IPS-18a (cell line): ENCODE data around the gene PARP6.

Experiments used
- H3K27ac ChIP-seq: one replicate; pipeline ENCODE4 v1.5.1; 2013; ENCODE audit warnings: low read length
- H3K27me3 ChIP-seq: one replicate; pipeline ENCODE4 v1.6.1; 2013; ENCODE audit warnings: mild to moderate bottlenecking, low read length; ENCODE audit not compliant: control insufficient read depth, insufficient read depth
- H3K36me3 ChIP-seq: one replicate; pipeline ENCODE4 v1.6.1; 2013; ENCODE audit warnings: low read depth, low read length; ENCODE audit not compliant: control insufficient read depth
- H3K4me1 ChIP-seq: one replicate; pipeline ENCODE4 v1.6.1; 2013; ENCODE audit warnings: low read depth, low read length; ENCODE audit not compliant: control insufficient read depth
- H3K4me3 ChIP-seq: one replicate; pipeline ENCODE4 v1.5.1; 2013; ENCODE audit warnings: low read length
- H3K9ac ChIP-seq: one replicate; pipeline ENCODE4 v1.6.1; 2013; ENCODE audit warnings: mild to moderate bottlenecking, low read length, moderate library complexity
- H3K9me3 ChIP-seq: one replicate; pipeline ENCODE4 v1.6.1; 2013; ENCODE audit warnings: low read depth, low read length; ENCODE audit not compliant: control insufficient read depth

The PARP6 gene

DNA sequence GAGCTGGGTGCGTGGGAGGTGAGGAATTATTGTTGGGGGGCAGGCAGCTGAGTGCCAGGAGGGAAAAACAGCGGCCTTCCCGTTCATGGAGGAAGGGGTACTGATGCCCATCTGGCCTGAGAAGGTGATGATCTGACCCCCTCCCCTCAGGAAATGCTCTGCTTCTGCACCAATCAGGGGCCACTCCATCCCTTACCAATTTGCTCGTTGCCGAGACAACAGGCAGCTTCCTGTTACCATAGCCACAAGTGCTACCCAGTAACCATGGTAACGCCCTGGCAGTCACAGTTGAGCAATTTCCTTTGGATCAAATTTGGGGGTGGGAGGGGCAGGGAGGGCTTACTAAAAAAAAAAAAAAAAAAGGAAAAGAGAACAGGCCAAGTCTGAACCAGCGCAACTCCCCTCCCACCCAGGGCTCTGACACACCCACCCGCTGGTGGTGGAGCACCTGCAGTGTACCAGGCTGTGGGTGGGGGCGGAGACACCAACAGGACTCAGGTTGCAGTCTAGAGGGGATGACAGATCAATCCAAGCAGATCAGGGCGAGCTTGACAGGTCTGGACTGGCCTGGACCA, 33.9 kb upstream of the PARP6 start:
- Histone ChIP-seq H3K4me1 (no peaks in the 10 kb centered on the region), H3K9me3 (no peaks in the 10 kb centered on the region)

DNA sequence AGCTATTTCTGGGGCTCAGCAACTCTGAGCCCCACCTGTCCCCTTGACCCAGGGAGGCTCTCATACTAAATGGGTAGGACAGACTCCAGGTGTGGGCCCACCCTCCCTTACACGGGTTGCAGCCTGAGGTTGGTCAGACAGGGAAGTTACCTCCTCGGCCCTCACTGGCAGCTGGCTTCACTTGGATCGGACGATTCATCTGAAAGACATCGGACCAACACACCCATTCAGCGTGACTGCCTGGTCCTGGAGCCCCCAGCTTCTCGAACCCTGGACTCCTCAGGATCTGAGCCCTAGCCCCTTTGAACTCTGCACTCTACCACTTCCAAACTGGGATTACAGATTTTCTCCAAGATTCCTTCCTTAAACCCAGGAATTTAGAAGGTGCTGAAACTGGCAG, 32.2 kb upstream of the PARP6 start:
- H3K27me3 ChIP-seq = no peaks in the 10 kb centered on the region
- H3K4me1 ChIP-seq = no peaks in the 10 kb centered on the region
- H3K4me3 ChIP-seq = no peak overlapping the region
- H3K9ac ChIP-seq = no peak overlapping the region
- H3K36me3 ChIP-seq = no peaks in the 10 kb centered on the region
- no peaks in the 10 kb centered on the region for H3K9me3 ChIP-seq
- H3K27ac ChIP-seq = no peak overlapping the region

More for the DNA sequence above, 33.9 kb upstream of the PARP6 start:
- no peaks in the 10 kb centered on the region for H3K36me3 ChIP-seq
- no peaks in the 10 kb centered on the region for H3K27me3 ChIP-seq
- H3K27ac ChIP-seq = no peak overlapping the region
- H3K9ac ChIP-seq = no peak overlapping the region
- no peak overlapping the region for H3K4me3 ChIP-seq

DNA sequence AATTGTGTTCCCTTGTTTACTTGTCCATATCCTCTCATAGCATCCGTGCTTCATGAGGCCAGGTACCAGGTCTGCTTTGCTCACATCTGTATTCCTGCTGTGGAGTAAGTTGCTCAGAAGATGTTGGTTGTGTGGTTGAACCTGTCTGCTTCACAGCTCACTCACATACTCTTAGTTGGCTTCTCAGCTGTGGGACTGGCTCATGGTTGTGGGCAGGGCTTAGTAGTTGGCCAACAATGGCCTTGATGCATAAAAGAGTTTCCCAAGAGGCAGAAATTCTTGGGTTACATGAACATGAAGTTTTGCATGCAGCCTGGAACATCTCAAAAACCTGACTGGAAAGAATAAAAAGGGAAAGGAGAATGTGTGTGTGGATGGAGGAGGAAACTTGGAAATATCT, 30.6 kb upstream of the PARP6 start:
- Histone ChIP-seq H3K4me1 (no peaks in the 10 kb centered on the region), H3K9me3 (no peaks in the 10 kb centered on the region), H3K27me3 (no peaks in the 10 kb centered on the region), H3K4me3 (no peak overlapping the region), H3K36me3 (no peaks in the 10 kb centered on the region), H3K9ac (no peak overlapping the region), H3K27ac (no peak overlapping the region)

DNA sequence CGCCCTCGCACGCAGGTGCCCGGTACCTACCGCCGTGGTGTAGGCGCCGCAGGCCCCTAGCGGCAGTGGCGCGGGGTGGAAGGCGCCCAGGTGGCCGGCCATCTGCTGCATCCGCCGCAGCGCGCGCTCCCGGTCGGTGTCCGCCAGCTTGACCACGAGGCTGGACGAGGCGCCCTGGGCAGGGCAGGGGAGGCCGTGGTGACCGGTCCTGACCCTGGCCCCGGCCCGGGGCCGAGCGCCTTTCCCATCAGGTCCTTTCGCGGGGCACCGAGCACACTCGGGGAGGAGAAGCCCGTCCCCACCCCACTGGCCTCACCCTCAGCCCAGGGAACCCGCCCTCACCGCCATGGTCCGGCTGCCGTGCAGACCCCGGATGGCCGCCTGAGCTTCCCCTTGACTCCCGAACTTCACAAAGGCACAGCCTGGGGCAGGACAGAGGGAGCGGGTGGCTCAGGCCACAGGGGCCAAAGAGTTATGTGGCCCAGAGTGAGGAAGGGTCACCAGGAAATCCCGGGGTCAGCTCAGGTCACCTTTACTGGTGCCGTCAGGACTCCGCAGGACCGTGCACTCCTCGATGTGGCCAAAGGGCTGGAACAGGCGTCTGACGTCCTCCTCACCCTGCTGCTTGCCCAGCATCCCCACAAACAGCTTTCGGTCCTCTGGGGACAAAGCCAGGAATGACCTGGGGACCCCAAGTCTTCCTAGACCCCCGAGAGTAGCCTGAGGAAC, 17.4 kb upstream of the PARP6 start:
- Histone ChIP-seq H3K27me3 (no peaks in the 10 kb centered on the region), H3K36me3 (no peaks in the 10 kb centered on the region)

DNA sequence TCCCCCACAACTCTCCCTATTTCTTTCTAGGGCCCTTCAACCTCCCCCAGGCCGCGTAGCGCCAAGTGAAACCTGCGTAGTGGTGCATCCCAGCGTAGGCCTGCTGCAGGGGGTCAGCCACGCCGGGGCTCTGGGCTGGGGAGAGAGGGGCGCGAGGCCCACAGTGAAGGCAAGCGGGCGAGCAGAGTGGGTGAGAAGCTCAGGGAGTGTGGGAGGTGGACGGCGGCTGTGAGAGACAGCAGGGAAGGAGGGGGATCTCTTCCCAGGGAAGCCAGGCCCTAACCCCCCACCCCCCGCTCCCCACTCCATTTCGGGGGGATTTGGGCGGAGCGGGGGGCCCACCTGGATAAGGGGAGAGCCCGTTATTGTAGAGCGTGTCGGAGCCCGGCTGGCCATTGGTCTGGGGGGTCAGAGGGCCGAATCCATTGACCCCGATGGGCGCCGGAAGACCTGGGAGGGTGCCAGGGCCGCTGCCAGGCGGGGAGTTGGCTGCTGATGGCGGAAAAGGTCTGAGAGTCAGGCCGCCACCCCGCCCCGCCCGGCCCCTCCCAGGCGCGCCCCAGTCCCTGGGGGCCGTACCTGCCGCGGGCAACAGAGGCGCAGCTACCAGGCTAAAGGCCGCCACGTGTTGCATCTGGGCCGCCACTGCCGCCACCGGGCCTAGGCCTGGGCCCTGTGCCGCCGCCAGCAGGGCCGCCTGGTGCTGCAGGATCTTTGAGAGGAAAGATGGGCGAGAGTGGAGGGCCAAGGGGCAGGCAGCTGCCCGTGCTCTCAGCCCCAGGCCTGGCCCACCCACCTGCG, 16.6 kb upstream of the PARP6 start:
- Histone ChIP-seq H3K4me1 (no peaks in the 10 kb centered on the region), H3K27ac (no peak overlapping the region), H3K36me3 (no peaks in the 10 kb centered on the region), H3K9ac (no peak overlapping the region), H3K27me3 (no peaks in the 10 kb centered on the region), H3K9me3 (no peaks in the 10 kb centered on the region), H3K4me3 (no peak overlapping the region)

More for the DNA sequence above, 17.4 kb upstream of the PARP6 start:
- Histone ChIP-seq H3K4me1 (no peaks in the 10 kb centered on the region), H3K9me3 (no peaks in the 10 kb centered on the region), H3K4me3 (no peak overlapping the region), H3K9ac (no peak overlapping the region), H3K27ac (no peak overlapping the region)

DNA sequence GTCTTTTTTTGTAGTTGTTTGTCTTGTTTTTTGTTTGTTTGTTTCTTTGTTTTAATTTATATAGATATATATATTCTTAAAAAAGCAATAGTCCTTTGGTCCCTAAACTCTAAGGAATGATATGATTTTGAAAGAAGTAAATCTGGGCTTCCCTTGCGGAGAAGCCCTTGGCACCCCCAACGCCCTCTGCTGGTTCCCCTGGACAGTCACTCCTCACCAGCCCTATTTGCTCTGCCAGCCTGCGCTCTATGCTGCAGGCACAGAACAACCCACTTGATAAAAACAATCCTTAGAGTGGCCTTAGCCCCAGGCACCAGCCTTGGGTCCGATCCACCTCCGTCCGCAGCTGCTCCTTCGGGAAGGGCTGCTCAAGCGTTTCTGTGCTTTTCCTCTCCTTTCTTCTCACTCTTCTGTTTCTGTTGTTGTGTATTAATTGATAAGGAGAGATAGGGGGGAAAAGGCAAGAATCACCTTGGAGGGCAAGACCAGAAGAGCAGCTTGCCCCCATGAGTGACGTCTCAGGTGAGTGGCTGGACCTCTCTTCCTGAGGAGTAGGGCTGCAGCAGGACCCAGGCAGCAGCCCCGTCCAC, 13.7 kb upstream of the PARP6 start:
- H3K36me3 ChIP-seq = no peaks in the 10 kb centered on the region
- no peak overlapping the region for H3K27ac ChIP-seq
- H3K9me3 ChIP-seq = no peaks in the 10 kb centered on the region
- no peaks in the 10 kb centered on the region for H3K4me1 ChIP-seq
- no peak overlapping the region for H3K9ac ChIP-seq
- no peak overlapping the region for H3K4me3 ChIP-seq
- no peaks in the 10 kb centered on the region for H3K27me3 ChIP-seq

DNA sequence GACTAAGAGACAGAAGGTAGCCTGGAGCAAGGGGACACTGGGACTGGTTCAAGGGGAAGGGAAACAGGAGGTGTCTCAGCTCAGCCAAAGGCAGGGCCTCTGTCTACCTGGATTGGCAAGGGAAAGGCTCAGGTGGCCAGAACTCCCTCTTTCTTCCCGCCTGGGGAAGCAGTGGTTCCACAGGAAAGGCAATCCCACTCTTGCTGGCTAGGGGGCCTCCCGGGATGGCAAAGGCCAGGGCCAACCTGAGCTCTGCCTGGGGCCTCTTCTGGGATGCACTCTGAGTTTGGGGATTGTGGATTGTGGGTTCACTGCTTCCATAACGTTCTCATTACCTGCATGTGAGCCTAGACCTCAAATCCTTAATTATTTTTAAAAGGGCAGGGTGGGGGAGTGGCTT, 13.0 kb upstream of the PARP6 start:
- H3K27ac ChIP-seq = no peak overlapping the region
- H3K9me3 ChIP-seq = no peaks in the 10 kb centered on the region
- no peaks in the 10 kb centered on the region for H3K36me3 ChIP-seq
- H3K9ac ChIP-seq = no peak overlapping the region
- no peak overlapping the region for H3K4me3 ChIP-seq
- H3K4me1 ChIP-seq = no peaks in the 10 kb centered on the region
- H3K27me3 ChIP-seq = peaks cover 2% of the 10 kb centered on the region

DNA sequence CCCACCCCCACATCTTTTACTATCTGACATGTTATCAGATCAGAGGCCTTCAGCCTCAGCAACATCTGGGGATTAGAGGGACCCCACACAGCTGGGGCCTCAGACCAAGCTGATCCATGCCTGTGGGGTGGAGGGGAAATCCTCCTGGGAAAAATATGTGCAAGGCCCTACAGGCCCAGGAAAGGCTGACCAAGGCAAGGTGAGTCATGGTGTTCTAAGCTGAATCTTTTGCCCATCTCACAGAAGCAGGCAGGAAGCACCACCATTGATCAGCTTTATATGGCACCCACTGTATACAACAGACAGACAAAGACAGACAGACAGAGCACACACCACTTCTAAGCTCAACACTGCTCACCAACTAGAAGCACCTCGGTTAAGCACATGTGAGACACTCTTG, 12.4 kb upstream of the PARP6 start:
- Histone ChIP-seq H3K36me3 (no peaks in the 10 kb centered on the region), H3K4me1 (no peaks in the 10 kb centered on the region), H3K27ac (no peak overlapping the region), H3K9me3 (no peaks in the 10 kb centered on the region), H3K27me3 (peaks cover 8% of the 10 kb centered on the region), H3K9ac (no peak overlapping the region), H3K4me3 (no peak overlapping the region)

DNA sequence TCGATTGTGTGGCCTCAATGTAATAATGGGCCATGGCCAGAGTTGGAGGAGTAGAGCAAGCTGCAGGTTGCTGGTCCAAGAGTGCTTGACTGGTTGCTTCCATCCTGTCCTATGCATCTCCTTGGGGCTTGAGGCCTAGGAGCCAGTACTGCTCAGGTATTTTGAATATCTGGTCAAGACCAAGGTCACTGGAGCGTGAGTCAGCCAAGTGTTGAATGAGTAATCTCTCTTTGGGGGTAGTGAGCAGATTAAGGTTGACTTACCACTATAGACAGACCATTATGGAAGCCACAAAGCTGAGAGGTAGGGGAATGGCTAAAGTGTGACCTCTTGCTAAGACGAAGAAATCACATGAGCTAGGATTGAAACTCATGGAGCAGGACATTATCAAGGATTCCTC, 9.4 kb upstream of the PARP6 start:
- H3K9ac ChIP-seq = no peak overlapping the region
- H3K4me3 ChIP-seq = no peak overlapping the region
- H3K27ac ChIP-seq = no peak overlapping the region
- peaks cover 17% of the 10 kb centered on the region for H3K27me3 ChIP-seq
- H3K4me1 ChIP-seq = no peaks in the 10 kb centered on the region
- no peaks in the 10 kb centered on the region for H3K36me3 ChIP-seq
- H3K9me3 ChIP-seq = no peaks in the 10 kb centered on the region

DNA sequence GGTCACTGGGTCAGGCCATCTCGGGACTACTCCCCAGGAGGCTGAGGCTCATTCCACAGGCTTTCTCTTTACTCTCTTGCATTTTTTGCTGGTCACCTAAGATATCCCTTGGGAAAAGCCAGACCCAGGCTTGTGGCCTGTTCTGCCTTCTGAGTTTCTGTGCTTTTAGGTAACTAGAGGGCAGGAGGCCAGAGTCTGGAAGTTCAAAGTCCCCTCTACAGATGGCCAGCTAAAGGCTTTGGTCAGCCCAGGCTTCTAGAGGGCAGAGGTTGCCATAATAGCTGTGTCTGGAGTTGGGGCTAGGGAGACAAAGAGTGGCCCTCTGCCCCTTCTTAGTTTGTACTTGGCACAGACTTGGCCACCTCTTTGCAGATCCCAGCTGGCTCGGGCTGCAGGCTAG, 8.4 kb upstream of the PARP6 start:
- no peaks in the 10 kb centered on the region for H3K9me3 ChIP-seq
- no peaks in the 10 kb centered on the region for H3K4me1 ChIP-seq
- peaks cover 17% of the 10 kb centered on the region for H3K27me3 ChIP-seq
- no peak overlapping the region for H3K4me3 ChIP-seq
- H3K9ac ChIP-seq = no peak overlapping the region
- no peak overlapping the region for H3K27ac ChIP-seq
- H3K36me3 ChIP-seq = no peaks in the 10 kb centered on the region

DNA sequence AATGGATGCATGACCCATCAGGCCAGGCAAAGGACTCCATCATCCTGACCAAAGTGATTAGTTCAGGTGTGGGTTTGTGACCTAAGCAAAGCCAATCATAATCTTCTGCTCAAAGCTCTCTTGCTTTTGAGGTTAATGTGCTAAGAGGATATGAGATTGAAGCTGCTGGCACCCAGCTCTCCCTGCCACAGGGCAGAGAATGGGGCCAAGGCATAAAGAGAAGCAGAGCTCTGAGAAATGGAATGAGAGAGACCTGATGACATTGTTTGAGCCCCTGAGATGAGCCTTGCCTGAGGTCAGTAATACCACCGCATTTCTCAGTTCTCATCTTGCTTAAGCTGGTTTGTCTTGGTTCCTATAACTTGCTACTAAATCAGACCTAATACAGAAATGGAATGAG, 6.4 kb upstream of the PARP6 start:
- Histone ChIP-seq H3K27ac (no peak overlapping the region), H3K9ac (no peak overlapping the region), H3K27me3 (peaks cover 25% of the 10 kb centered on the region), H3K4me3 (no peak overlapping the region), H3K9me3 (no peaks in the 10 kb centered on the region), H3K36me3 (no peaks in the 10 kb centered on the region), H3K4me1 (no peaks in the 10 kb centered on the region)
